Activated naive CD4-positive, alpha-beta T cell treated with anti-CD3 and anti-CD28 coated beads, Interleukin-2, amount 50 U/mL, for 72 hours (primary cell): ENCODE results near the gene TUBGCP4. TPM values are rescaled to one million over a fixed set of nuclear protein-coding genes. Genes with fewer than 3 reads are reported as not detected.
A peak's percentile ranks its signal among the peaks of the same experiment; 100 is the strongest.

ENCODE experiments used
- ATAC-seq, 2 donors: fragments of 150-1000 bp; cut with Tn5 transposase; 2 replicates each; pipeline ENCODE4 v1.10.0; 2021; ENCODE audit warnings: mild to moderate bottlenecking in 2 of 2, moderate library complexity in 2 of 2
- DNase-seq, 2 donors: peaks; one replicate each; pipeline ENCODE4 v3.0.0; 2021 to 2022; ENCODE audit warnings: low spot score in 2 of 2
- H3K27ac Mint-ChIP-seq, 2 donors: one replicate each; pipeline ENCODE4 v1.8.0; 2022; ENCODE audit warnings: mild to moderate bottlenecking in 2 of 2, mixed read lengths in 2 of 2
- H3K36me3 Mint-ChIP-seq, 2 donors: one replicate each; pipeline ENCODE4 v1.8.0; 2022; ENCODE audit warnings: mixed read lengths in 2 of 2
- H3K9me3 Mint-ChIP-seq, 2 donors: one replicate each; pipeline ENCODE4 v1.8.0; 2022; ENCODE audit warnings: mixed read lengths in 2 of 2
- total RNA-seq, 2 donors: library from RNA; stranded (reverse); gene quantifications; one replicate each; pipeline ENCODE4 v1.2.3, GENCODE V29; 2022

TUBGCP4 gene
- total RNA-seq, 2 donors from 2014 or later, result 40.1 to 45.0 TPM

GRCh38 chr15:43434446-43434845 is 63.5 kb downstream of the TUBGCP4 start:
- no peaks in the 10 kb centered on the region for H3K9me3 Mint-ChIP-seq
- no peak overlapping the region for H3K27ac Mint-ChIP-seq
- H3K36me3 Mint-ChIP-seq, result peaks cover 5 to 15% of the 10 kb centered on the region in 2 donors
- DNase-seq (no peak), ATAC-seq (no peak)

DNA sequence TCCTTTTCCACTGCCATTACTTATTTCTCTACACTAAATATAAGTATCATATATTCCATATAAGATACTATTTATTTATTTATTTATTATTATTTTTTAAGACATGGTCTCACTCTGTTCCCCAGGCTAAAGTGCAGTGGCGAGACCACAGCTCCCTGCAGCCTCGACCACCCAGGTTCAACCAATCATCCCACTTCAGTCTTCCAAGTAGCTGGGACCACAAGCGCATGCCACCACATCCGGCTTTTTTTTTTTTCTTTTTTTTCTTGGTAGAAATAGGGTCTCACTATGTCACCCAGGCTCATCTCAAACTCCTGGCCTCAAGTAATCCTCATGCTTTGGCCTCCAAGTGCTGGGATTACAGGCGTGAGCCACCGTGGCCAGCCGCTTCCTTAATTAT is 65.5 kb downstream of the TUBGCP4 start:
- no peak for ATAC-seq
- Mint-ChIP-seq H3K9me3 (no peaks in the 10 kb centered on the region), H3K27ac (no peak overlapping the region)

DNA sequence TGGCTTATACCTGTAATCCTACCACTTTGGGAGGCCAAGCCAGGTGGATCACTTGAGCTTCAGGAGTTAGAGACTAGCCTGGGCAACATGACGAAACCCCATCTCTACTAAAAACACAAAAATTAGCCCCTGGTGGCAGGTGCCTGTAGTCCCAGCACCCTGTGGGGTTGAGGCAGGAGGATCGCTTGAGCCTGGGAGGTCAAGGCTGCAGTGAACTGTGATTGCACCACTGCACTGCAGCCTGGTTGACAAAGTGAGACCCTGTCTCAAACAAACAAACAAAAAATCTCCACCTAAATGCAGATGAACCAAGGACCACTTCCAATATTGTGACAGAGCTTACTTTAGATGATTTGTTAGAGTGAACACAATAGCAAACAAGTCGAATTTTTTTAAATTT is 68.4 kb downstream of the TUBGCP4 start:
- Mint-ChIP-seq H3K27ac (no peak overlapping the region), H3K36me3 (peaks cover 4 to 5% of the 10 kb centered on the region in 2 donors), H3K9me3 (no peaks in the 10 kb centered on the region)
- ATAC-seq (no peak), DNase-seq (no peak)

More for the DNA sequence above, 65.5 kb downstream of the TUBGCP4 start:
- no peak for DNase-seq
- H3K36me3 Mint-ChIP-seq, result peaks cover 5 to 12% of the 10 kb centered on the region in 2 donors

DNA sequence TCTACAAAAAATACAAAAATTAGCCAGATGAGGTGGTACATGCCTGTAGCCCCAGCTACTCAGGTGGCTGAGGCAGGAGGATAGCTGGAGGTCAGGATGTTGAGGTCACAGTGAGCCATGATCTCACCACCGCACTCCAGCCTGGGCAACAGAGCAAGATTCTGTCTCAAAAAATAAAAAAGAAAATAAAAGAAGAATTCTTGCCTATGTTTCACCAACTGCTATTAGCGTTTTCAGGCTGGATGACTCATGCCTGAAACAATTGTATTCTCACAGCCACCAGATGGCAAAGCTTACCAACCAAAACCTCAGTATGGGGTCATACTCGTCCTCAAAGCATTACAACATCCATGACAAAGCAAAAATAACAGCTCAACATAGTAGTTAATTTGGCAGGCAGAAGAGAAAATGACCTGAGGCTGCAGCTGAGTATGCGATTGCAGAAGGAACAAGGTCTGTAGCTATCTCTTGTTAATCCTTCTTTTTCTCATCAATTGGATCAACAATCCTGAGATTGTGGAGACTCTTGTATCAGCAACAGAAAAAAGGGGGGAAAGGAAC is 69.9 kb downstream of the TUBGCP4 start:
- peaks cover 4 to 5% of the 10 kb centered on the region in 2 donors for H3K36me3 Mint-ChIP-seq
- no peaks in the 10 kb centered on the region for H3K9me3 Mint-ChIP-seq
- ATAC-seq (peak; percentile 93 to 96), DNase-seq (peak in 1 of 2 donors; percentile 27)
- H3K27ac Mint-ChIP-seq, result peak overlapping the region; percentile 90 to 96

GRCh38 chr15:43441316-43441715 is 70.4 kb downstream of the TUBGCP4 start:
- DNase-seq (peak in 1 of 2 donors; percentile 11), ATAC-seq (peak; percentile 68 to 87)
- peak overlapping the region; percentile 90 to 96 for H3K27ac Mint-ChIP-seq
- peaks cover 4 to 5% of the 10 kb centered on the region in 2 donors for H3K36me3 Mint-ChIP-seq
- no peaks in the 10 kb centered on the region for H3K9me3 Mint-ChIP-seq

- Mint-ChIP-seq H3K9me3 (no peaks in the 10 kb centered on the region), H3K27ac (no peak overlapping the region), H3K36me3 (no peaks in the 10 kb centered on the region)
- DNase-seq (no peak), ATAC-seq (peak in 1 of 2 donors; percentile 53)
Observed at GRCh38 chr15:43446344-43446743, 75.4 kb downstream of the TUBGCP4 start.

GRCh38 chr15:43449981-43450380 is 79.1 kb downstream of the TUBGCP4 start:
- ATAC-seq (no peak), DNase-seq (no peak)
- Mint-ChIP-seq H3K9me3 (no peaks in the 10 kb centered on the region), H3K36me3 (no peaks in the 10 kb centered on the region), H3K27ac (no peak overlapping the region)

Other genes with a start within 250 kb of the TUBGCP4 start
- gene TMEM62, start 237.5 kb upstream of the TUBGCP4 start, total RNA-seq, result 10 to 100 TPM; 10.4 to 16.0 TPM
- 10 to 100 TPM; 61.7 to 62.7 TPM for gene CCNDBP1, start 185.7 kb upstream of the TUBGCP4 start, total RNA-seq
- gene EPB42, start 150.1 kb upstream of the TUBGCP4 start, total RNA-seq, result not detected
- gene TGM5, start 104.2 kb upstream of the TUBGCP4 start, total RNA-seq, result under 1 TPM in 1 of 2 donors, not detected in 1; 0.45 TPM
- gene TGM7, start 68.8 kb upstream of the TUBGCP4 start, total RNA-seq, result not detected
- gene LCMT2, start 40.5 kb upstream of the TUBGCP4 start, total RNA-seq, result 10 to 100 TPM in 1 of 2 donors, 1 to 10 TPM in 1; 4.4 to 11.1 TPM
- 10 to 100 TPM; 17.0 to 22.7 TPM for gene ZSCAN29, start 58 bp upstream of the TUBGCP4 start, total RNA-seq
- gene TP53BP1, start 122.1 kb downstream of the TUBGCP4 start, total RNA-seq, result 10 to 100 TPM; 24.0 to 35.9 TPM
- gene MAP1A, start 146.5 kb downstream of the TUBGCP4 start, total RNA-seq, result 1 to 10 TPM in 1 of 2 donors, under 1 TPM in 1; 0.84 to 1.4 TPM
- gene PPIP5K1, start 219.1 kb downstream of the TUBGCP4 start, total RNA-seq, result 10 to 100 TPM; 27.8 to 51.3 TPM
- 1 to 10 TPM in 1 of 2 donors, under 1 TPM in 1; 0.34 to 1.1 TPM for gene CKMT1B, start 222.9 kb downstream of the TUBGCP4 start, total RNA-seq
- gene STRC, start 247.7 kb downstream of the TUBGCP4 start, total RNA-seq, result 1 to 10 TPM; 2.3 to 2.6 TPM